SK-N-SH (cell line): Measurements from ENCODE around the gene LSM4. TPM values are rescaled to one million over a fixed set of nuclear protein-coding genes. Genes with fewer than 3 reads are reported as not detected.

Source experiments
- CTCF ChIA-PET: fragments of 300-600, 350-600 bp; formaldehyde crosslinking; extraction: SDS; loops from one replicate; lab custom pipeline; 2021; lab: Yijun Ruan, JAX
- POLR2A ChIA-PET: fragments of 350-600 bp; sonication (Branson Sonifier 250); formaldehyde crosslinking; extraction: SDS; loops from one replicate; lab custom pipeline; 2020; ENCODE audit warnings: antibody characterized with exemption, inconsistent platforms; lab: Yijun Ruan, JAX
- DNase-seq: peaks from one replicate; pipeline ENCODE4 v3.0.0; 2012
- H2AFZ ChIP-seq: fragments of 200-600 bp; sonication (generic); 2 replicates; pipeline ENCODE4 v1.8.1; 2016; ENCODE audit warnings: antibody characterized with exemption, mild to moderate bottlenecking, low read depth
- H3F3A ChIP-seq: fragments of 200-600 bp; sonication (generic); replicated peaks from 2 replicates; pipeline ENCODE3; 2016; ENCODE audit warnings: antibody characterized with exemption, mild to moderate bottlenecking; ENCODE audit not compliant: insufficient read depth
- H3K27ac ChIP-seq, 2 experiments: fragments of 200-500 bp in 1 of 2; fragments of 200-600 bp in 1 of 2; sonication (Bioruptor generic) in 1 of 2; sonication (generic), shearing (Covaris generic) in 1 of 2; 2 replicates each; pipeline versions ENCODE4 v1.5.1 to v1.6.1; 2014 to 2016; ENCODE audit warnings: low read depth in 2 of 2, inconsistent platforms in 1 of 2, low read length in 1 of 2, mild to moderate bottlenecking in 1 of 2, mixed read lengths in 1 of 2
- H3K27me3 ChIP-seq: fragments of 200-600 bp; sonication (generic), shearing (Covaris generic); 2 replicates; pipeline ENCODE4 v1.6.1; 2016; ENCODE audit warnings: mixed run types; ENCODE audit not compliant: insufficient read depth
- H3K36me3 ChIP-seq, 2 experiments: fragments of 200-500 bp in 1 of 2; fragments of 200-600 bp in 1 of 2; sonication (Bioruptor generic) in 1 of 2; sonication (generic) in 1 of 2; replicated peaks in 1 of 2; 2 replicates each; pipeline versions ENCODE3 to v1.5.1; 2014 to 2016; ENCODE audit warnings: low read length in 1 of 2, mild to moderate bottlenecking in 1 of 2; ENCODE audit not compliant: insufficient read depth in 2 of 2, control insufficient read depth in 1 of 2
- H3K4me1 ChIP-seq, 2 experiments: fragments of 200-500 bp in 1 of 2; fragments of 200-600 bp in 1 of 2; sonication (Bioruptor generic) in 1 of 2; sonication (generic), shearing (Covaris generic) in 1 of 2; 2 replicates each; pipeline versions ENCODE4 v1.5.1 to v1.6.1; 2014 to 2016; ENCODE audit warnings: low read depth in 1 of 2, low read length in 1 of 2, mixed run types in 1 of 2; ENCODE audit not compliant: insufficient read depth in 2 of 2, control insufficient read depth in 1 of 2
- H3K4me2 ChIP-seq: fragments of 200-600 bp; sonication (generic), shearing (Covaris generic); 2 replicates; pipeline ENCODE4 v1.6.1; 2017; ENCODE audit warnings: mixed run types
- H3K4me3 ChIP-seq, 2 experiments: fragments of 200-500 bp in 1 of 2; fragments of 200-600 bp in 1 of 2; sonication (Bioruptor generic) in 1 of 2; sonication (generic), shearing (Covaris generic) in 1 of 2; 2 replicates each; pipeline versions ENCODE4 v1.5.1 to v1.8.1; 2014 to 2016; ENCODE audit warnings: low read depth in 2 of 2, inconsistent platforms in 1 of 2, low read length in 1 of 2, mild to moderate bottlenecking in 1 of 2, mixed read lengths in 1 of 2, moderate library complexity in 1 of 2
- H3K79me2 ChIP-seq: fragments of 200-600 bp; sonication (generic); 2 replicates; pipeline ENCODE4 v1.8.1; 2017; ENCODE audit warnings: mild to moderate bottlenecking; ENCODE audit not compliant: insufficient read depth
- H3K9ac ChIP-seq: fragments of 200-600 bp; sonication (generic); 2 replicates; pipeline ENCODE4 v1.6.1; 2017; ENCODE audit warnings: mixed run types
- H3K9me2 ChIP-seq: fragments of 200-600 bp; sonication (generic); 2 replicates; pipeline ENCODE4 v1.6.1; 2017; ENCODE audit warnings: mixed run types
- H3K9me3 ChIP-seq: fragments of 200-600 bp; sonication (generic); 2 replicates; pipeline ENCODE4 v1.6.1; 2017; ENCODE audit warnings: mixed run types, mild to moderate bottlenecking, moderate library complexity
- H4K20me1 ChIP-seq: fragments of 200-600 bp; sonication (generic); 2 replicates; pipeline ENCODE4 v1.6.1; 2017; ENCODE audit warnings: mild to moderate bottlenecking, mixed run types; ENCODE audit not compliant: insufficient read depth
- CHD2 ChIP-seq: fragments of 150-350 bp; IDR thresholded peaks from 2 replicates; pipeline ENCODE4 v1.6.1; 2018; ENCODE audit warnings: low read length; ENCODE audit not compliant: partially characterized antibody
- CTCF ChIP-seq: fragments of 200-600 bp; sonication (generic); IDR thresholded peaks from 2 replicates; pipeline ENCODE4 v1.6.1; 2017; ENCODE audit warnings: antibody characterized with exemption, mild to moderate bottlenecking, moderate library complexity
- EZH2phosphoT487 ChIP-seq: fragments of 200-600 bp; sonication (generic); IDR thresholded peaks from 2 replicates; pipeline ENCODE4 v1.6.1; 2017; ENCODE audit warnings: low read depth, mixed run types, mild to moderate bottlenecking, antibody characterized with exemption, moderate library complexity, borderline replicate concordance
- FOSL2 ChIP-seq: IDR thresholded peaks from 2 replicates; pipeline ENCODE4 v1.4.0; 2012; ENCODE audit warnings: low read depth, mild to moderate bottlenecking, moderate library complexity, borderline replicate concordance
- FOXJ3 ChIP-seq: sonication (generic); formaldehyde crosslinking; IDR thresholded peaks from 2 replicates; pipeline ENCODE4 v1.5.1; 2020; ENCODE audit warnings: mild to moderate bottlenecking, missing genetic modification reagents
- FOXM1 ChIP-seq: IDR thresholded peaks from 2 replicates; pipeline ENCODE4 v1.4.0; 2012; ENCODE audit warnings: low read depth, mild to moderate bottlenecking
- NFIC ChIP-seq: IDR thresholded peaks from 2 replicates; pipeline ENCODE4 v1.4.0; 2012; ENCODE audit warnings: borderline replicate concordance
- POLR2AphosphoS5 ChIP-seq: IDR thresholded peaks from 2 replicates; pipeline ENCODE4 v1.6.1; 2012; ENCODE audit warnings: low read depth, low read length
- RAD21 ChIP-seq: IDR thresholded peaks from 2 replicates; pipeline ENCODE4 v1.6.1; 2012; ENCODE audit warnings: mild to moderate bottlenecking, low read length
- RCOR1 ChIP-seq: fragments of 150-350 bp; IDR thresholded peaks from 2 replicates; pipeline ENCODE4 v1.6.1; 2017; ENCODE audit warnings: antibody characterized with exemption, low read length
- TAF1 ChIP-seq: IDR thresholded peaks from 2 replicates; pipeline ENCODE4 v1.6.1; 2012; ENCODE audit warnings: low read depth, mild to moderate bottlenecking, low read length, moderate library complexity, borderline replicate concordance
- YY1 ChIP-seq: IDR thresholded peaks from 2 replicates; pipeline ENCODE4 v1.4.0; 2012; ENCODE audit warnings: low read depth, mild to moderate bottlenecking
- WGBS: methylation state at CpG from one replicate; pipeline ENCODE4 v1.1.6; 2017; ENCODE audit warnings: low lambda C conversion rate; 5-methylcytosine and 5-hydroxymethylcytosine counted together
- polyA plus RNA-seq, 3 experiments: library from polyadenylated mRNA; depleted of rRNA; stranded (reverse); fragments of >200 nt; gene quantifications; 2 replicates each; pipeline ENCODE4 v1.2.3, GENCODE V29; 2012
- TF ChIP-seq, protein P1 (sequence below): IDR thresholded peaks from 2 replicates; pipeline ENCODE4 v1.4.0; 2012; ENCODE audit warnings: low read depth
- TF ChIP-seq, protein P2 (sequence below): IDR thresholded peaks from 2 replicates; pipeline ENCODE4 v1.6.1; 2012; ENCODE audit warnings: mild to moderate bottlenecking, low read depth, low read length, moderate library complexity
- TF ChIP-seq, protein P3 (sequence below): IDR thresholded peaks from 2 replicates; pipeline ENCODE4 v1.4.0; 2012; ENCODE audit warnings: low read depth, borderline replicate concordance

Gene LSM4
- polyA plus RNA-seq, 1 of the 3 experiments (the other 2 are of a cell fraction): 277 TPM

GRCh38 chr19:18297308-18297707 is 25.6 kb downstream of the LSM4 start (continued):
- no peak for TF ChIP-seq CTCF
- TF ChIP-seq FOXM1: no peak
- TF ChIP-seq RCOR1: no peak
- no peak for TF ChIP-seq EZH2phosphoT487
- TF ChIP-seq, protein P1, sequence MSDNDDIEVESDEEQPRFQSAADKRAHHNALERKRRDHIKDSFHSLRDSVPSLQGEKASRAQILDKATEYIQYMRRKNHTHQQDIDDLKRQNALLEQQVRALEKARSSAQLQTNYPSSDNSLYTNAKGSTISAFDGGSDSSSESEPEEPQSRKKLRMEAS: peak; percentile 83
- no peak for TF ChIP-seq FOXJ3
- TF ChIP-seq FOSL2: no peak
- no peak for TF ChIP-seq RAD21
- no peak for TF ChIP-seq NFIC
- TF ChIP-seq YY1: no peak
- TF ChIP-seq TAF1: no peak
- TF ChIP-seq, all 33 proteins: peak for 4

GRCh38 chr19:18295034-18295451 is 27.8 kb downstream of the LSM4 start:
- TF ChIP-seq, protein P2, sequence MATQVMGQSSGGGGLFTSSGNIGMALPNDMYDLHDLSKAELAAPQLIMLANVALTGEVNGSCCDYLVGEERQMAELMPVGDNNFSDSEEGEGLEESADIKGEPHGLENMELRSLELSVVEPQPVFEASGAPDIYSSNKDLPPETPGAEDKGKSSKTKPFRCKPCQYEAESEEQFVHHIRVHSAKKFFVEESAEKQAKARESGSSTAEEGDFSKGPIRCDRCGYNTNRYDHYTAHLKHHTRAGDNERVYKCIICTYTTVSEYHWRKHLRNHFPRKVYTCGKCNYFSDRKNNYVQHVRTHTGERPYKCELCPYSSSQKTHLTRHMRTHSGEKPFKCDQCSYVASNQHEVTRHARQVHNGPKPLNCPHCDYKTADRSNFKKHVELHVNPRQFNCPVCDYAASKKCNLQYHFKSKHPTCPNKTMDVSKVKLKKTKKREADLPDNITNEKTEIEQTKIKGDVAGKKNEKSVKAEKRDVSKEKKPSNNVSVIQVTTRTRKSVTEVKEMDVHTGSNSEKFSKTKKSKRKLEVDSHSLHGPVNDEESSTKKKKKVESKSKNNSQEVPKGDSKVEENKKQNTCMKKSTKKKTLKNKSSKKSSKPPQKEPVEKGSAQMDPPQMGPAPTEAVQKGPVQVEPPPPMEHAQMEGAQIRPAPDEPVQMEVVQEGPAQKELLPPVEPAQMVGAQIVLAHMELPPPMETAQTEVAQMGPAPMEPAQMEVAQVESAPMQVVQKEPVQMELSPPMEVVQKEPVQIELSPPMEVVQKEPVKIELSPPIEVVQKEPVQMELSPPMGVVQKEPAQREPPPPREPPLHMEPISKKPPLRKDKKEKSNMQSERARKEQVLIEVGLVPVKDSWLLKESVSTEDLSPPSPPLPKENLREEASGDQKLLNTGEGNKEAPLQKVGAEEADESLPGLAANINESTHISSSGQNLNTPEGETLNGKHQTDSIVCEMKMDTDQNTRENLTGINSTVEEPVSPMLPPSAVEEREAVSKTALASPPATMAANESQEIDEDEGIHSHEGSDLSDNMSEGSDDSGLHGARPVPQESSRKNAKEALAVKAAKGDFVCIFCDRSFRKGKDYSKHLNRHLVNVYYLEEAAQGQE: no peak
- TF ChIP-seq, protein P3, sequence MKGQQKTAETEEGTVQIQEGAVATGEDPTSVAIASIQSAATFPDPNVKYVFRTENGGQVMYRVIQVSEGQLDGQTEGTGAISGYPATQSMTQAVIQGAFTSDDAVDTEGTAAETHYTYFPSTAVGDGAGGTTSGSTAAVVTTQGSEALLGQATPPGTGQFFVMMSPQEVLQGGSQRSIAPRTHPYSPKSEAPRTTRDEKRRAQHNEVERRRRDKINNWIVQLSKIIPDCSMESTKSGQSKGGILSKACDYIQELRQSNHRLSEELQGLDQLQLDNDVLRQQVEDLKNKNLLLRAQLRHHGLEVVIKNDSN: no peak
- no peak for TF ChIP-seq POLR2AphosphoS5
- TF ChIP-seq CHD2: no peak
- H3F3A ChIP-seq: peaks cover 36% of the 10 kb centered on the region
- no peaks in the 10 kb centered on the region for H4K20me1 ChIP-seq
- no peak overlapping the region for H3K4me3 ChIP-seq
- H3K36me3 ChIP-seq: no peaks in the 10 kb centered on the region
- H3K9me3 ChIP-seq: no peaks in the 10 kb centered on the region
- 88% methylated on average over 4 of the region's 4 CpGs for WGBS
- peaks cover 17 to 24% of the 10 kb centered on the region in 2 experiments; a peak in 2 of 4 replicates for H3K4me1 ChIP-seq
- no peak for DNase-seq
- H3K9me2 ChIP-seq: no peaks in the 10 kb centered on the region
- CTCF ChIA-PET: interaction anchor here (1.9 kb wide), 1 partner anchor 23 kb away, joined by 9 read pairs; no protein-coding TSS in a partner anchor
- H3K27ac ChIP-seq: peak overlapping the region in 1 of 2 experiments; percentile 11; a peak in 1 of 4 replicates
- no peak overlapping the region for H3K9ac ChIP-seq
- H3K27me3 ChIP-seq: no peaks in the 10 kb centered on the region
- no peak overlapping the region for H2AFZ ChIP-seq
- POLR2A ChIA-PET: interaction anchor here (0.6 kb wide), 1 partner anchor 14 kb away, joined by 3 read pairs; the partner anchor contains the start of gene JUND
- H3K79me2 ChIP-seq: no peaks in the 10 kb centered on the region
- no peak overlapping the region for H3K4me2 ChIP-seq
